Measurements from ENCODE around the gene SFRP4. TPM values are rescaled to one million over a fixed set of nuclear protein-coding genes. Genes with fewer than 3 reads are reported as not detected.

The SFRP4 gene
- polyA plus RNA-seq, 1 of the 3 experiments (the other 2 are of a cell fraction): not detected

DNA sequence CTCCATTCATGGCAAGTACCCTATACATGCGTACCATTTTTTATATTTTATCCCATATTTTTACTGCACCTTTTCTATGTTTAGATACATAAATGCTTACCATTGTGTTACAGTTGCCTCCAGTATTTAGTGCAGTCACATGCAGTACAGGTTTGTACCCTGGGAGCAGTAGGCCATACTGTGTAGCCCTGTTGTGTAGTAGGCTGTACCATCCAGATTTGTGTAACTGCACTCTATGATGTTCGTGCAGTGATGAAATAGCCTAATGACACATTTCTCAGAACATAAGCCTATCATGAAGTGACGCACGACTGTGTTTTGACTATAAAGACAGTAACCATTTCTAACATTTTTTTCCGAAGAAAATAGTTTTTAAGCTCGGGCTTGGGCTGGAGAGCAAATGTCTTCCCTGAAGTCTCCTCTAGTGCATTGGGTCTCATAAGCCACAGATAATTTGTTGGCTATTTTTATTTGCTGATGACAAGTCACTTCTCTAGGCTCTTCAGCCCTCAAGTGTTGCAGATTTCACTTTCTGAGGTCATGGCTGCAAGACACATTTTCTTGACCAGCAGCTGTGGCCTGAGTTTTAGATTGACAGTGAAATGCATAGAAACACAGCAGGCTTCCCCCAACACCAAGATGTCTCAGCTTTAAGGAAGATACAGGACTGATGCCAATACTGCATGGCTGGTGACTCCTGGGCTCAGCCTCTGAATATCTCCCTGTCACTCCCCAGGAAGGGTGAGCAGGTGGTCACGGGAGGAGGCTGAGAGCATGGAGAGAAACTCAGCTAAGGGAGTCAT, 30.7 kb upstream of the SFRP4 start:
- H3K9ac ChIP-seq: no peak overlapping the region
- peaks cover 0 to 4% of the 10 kb centered on the region in 2 experiments; a peak in 1 of 4 replicates for H3K4me1 ChIP-seq (ENCODE audit: control insufficient read depth in 1 of 2, insufficient read depth in 2 of 2, low read depth in 1 of 2, low read length in 1 of 2)
- no peaks in the 10 kb centered on the region for H3K27me3 ChIP-seq (ENCODE audit: insufficient read depth)
- POLR2A ChIA-PET: interaction anchor here (0.5 kb wide), 2 partner anchors 9 to 106 kb away, joined by 3 to 6 read pairs; no protein-coding TSS in a partner anchor
- no peaks in the 10 kb centered on the region for H3K79me2 ChIP-seq (ENCODE audit: insufficient read depth)
- 75% methylated on average over 7 of the region's 7 CpGs for WGBS (ENCODE audit: low lambda C conversion rate)
- no peaks in the 10 kb centered on the region for H3K9me2 ChIP-seq
- CTCF ChIA-PET: interaction anchor here (0.8 to 1.9 kb wide), 4 partner anchors 9 to 45 kb away, joined by 4 to 5 read pairs (median 4); partner anchors contain the start of genes EPDR1 and SFRP4
- H3K9me3 ChIP-seq: no peaks in the 10 kb centered on the region
- no peak overlapping the region for H3K27ac ChIP-seq (ENCODE audit: low read depth in 2 of 2, low read length in 1 of 2)
- peaks cover 0 to 3% of the 10 kb centered on the region in 2 experiments for H3K36me3 ChIP-seq (replicated peaks in 1 of 2; ENCODE audit: control insufficient read depth in 1 of 2, insufficient read depth in 2 of 2, low read length in 1 of 2)
- H3F3A ChIP-seq (replicated peaks; ENCODE audit: insufficient read depth): no peaks in the 10 kb centered on the region
- no peak overlapping the region for H2AFZ ChIP-seq (ENCODE audit: low read depth)
- no peak for DNase-seq
- no peak overlapping the region for H3K4me3 ChIP-seq (ENCODE audit: low read depth in 2 of 2, low read length in 1 of 2)
- TF ChIP-seq YY1 (IDR thresholded peaks at IDR 0.05; ENCODE audit: low read depth) (no peak), FOXJ3 (CRISPR knock-in tag; IDR thresholded peaks at IDR 0.05) (no peak), GABPA (IDR thresholded peaks at IDR 0.05; ENCODE audit: low read depth) (no peak), TAF1 (IDR thresholded peaks at IDR 0.05; ENCODE audit: borderline replicate concordance, low read depth, low read length) (no peak), NRF1 (IDR thresholded peaks at IDR 0.05; ENCODE audit: low read depth, low read length) (no peak), SIN3A (IDR thresholded peaks at IDR 0.05; ENCODE audit: borderline replicate concordance, low read depth, low read length) (no peak), GATA2 (CRISPR knock-in tag; IDR thresholded peaks at IDR 0.05) (no peak), RCOR1 (IDR thresholded peaks at IDR 0.05; ENCODE audit: low read length) (no peak), MXI1 (IDR thresholded peaks at IDR 0.05; ENCODE audit: low read depth, low read length) (no peak), ELF1 (IDR thresholded peaks at IDR 0.05) (no peak), USF1 (IDR thresholded peaks at IDR 0.05; ENCODE audit: borderline replicate concordance, low read depth) (no peak), POLR2AphosphoS5 (IDR thresholded peaks at IDR 0.05; ENCODE audit: low read depth, low read length) (no peak), SMC3 (IDR thresholded peaks at IDR 0.05; ENCODE audit: low read depth, low read length) (no peak)
- TF ChIP-seq, protein P1, sequence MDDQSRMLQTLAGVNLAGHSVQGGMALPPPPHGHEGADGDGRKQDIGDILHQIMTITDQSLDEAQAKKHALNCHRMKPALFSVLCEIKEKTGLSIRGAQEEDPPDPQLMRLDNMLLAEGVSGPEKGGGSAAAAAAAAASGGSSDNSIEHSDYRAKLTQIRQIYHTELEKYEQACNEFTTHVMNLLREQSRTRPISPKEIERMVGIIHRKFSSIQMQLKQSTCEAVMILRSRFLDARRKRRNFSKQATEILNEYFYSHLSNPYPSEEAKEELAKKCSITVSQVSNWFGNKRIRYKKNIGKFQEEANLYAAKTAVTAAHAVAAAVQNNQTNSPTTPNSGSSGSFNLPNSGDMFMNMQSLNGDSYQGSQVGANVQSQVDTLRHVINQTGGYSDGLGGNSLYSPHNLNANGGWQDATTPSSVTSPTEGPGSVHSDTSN (IDR thresholded peaks at IDR 0.05): no peak
- TF ChIP-seq, protein P2, sequence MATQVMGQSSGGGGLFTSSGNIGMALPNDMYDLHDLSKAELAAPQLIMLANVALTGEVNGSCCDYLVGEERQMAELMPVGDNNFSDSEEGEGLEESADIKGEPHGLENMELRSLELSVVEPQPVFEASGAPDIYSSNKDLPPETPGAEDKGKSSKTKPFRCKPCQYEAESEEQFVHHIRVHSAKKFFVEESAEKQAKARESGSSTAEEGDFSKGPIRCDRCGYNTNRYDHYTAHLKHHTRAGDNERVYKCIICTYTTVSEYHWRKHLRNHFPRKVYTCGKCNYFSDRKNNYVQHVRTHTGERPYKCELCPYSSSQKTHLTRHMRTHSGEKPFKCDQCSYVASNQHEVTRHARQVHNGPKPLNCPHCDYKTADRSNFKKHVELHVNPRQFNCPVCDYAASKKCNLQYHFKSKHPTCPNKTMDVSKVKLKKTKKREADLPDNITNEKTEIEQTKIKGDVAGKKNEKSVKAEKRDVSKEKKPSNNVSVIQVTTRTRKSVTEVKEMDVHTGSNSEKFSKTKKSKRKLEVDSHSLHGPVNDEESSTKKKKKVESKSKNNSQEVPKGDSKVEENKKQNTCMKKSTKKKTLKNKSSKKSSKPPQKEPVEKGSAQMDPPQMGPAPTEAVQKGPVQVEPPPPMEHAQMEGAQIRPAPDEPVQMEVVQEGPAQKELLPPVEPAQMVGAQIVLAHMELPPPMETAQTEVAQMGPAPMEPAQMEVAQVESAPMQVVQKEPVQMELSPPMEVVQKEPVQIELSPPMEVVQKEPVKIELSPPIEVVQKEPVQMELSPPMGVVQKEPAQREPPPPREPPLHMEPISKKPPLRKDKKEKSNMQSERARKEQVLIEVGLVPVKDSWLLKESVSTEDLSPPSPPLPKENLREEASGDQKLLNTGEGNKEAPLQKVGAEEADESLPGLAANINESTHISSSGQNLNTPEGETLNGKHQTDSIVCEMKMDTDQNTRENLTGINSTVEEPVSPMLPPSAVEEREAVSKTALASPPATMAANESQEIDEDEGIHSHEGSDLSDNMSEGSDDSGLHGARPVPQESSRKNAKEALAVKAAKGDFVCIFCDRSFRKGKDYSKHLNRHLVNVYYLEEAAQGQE (IDR thresholded peaks at IDR 0.05; ENCODE audit: low read depth, low read length): no peak
- H4K20me1 ChIP-seq (ENCODE audit: insufficient read depth): no peaks in the 10 kb centered on the region
- no peak overlapping the region for H3K4me2 ChIP-seq

Measured in SK-N-SH (cell line).